ENCODE measurements around the gene STEEP1.
A peak's percentile ranks its signal among the peaks of the same experiment; 100 is the strongest.
"Not testable (repeated sequence)": the region's sequence is repeated elsewhere in the genome, so short reads cannot be mapped to it uniquely, and the experiment has no call there.

Gene STEEP1

DNA sequence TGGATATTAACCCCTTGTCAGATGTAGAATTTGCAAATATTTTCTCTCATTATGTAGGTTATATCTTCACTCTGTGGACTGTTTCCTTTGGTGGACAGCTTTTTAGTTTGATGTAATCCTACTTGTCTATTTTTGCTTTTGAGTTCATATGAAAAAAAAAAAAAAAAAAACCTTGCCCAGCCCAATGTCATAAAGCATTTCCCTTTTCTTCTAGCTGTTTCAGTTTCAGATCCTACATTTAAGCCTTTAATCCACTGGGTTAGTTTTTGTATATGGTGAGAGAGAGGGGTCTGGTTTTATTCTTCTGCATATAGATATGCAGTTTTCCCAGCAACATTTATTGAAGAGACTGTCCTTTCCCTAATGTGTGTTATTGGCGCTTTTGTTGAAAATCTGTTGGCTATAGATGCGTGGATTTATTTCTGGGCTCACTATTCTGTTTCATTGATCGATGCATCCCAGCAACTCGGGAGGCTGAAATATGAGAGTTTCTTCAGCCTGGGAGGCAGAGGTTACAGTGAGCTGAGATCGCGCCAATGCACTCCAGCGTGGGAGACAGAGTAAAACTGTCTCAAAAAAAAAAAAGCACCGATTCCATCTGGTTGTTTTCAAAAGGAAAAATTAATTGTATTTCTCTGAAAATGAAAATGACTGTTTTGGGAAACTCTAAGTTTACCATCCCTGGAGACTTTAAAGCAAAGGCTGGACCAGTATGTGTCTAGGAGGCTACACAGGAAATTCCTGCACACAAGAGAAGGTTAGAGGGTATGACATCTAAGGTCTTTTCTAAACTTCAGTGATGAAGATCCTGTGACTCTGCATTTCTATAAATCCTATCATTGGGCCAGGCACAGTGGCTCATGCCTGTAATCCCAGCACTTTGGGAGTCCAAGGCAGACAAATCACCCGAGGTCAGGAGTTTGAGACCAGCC is 35.6 kb downstream of the STEEP1 start:
- no peak for DNase-seq

DNA sequence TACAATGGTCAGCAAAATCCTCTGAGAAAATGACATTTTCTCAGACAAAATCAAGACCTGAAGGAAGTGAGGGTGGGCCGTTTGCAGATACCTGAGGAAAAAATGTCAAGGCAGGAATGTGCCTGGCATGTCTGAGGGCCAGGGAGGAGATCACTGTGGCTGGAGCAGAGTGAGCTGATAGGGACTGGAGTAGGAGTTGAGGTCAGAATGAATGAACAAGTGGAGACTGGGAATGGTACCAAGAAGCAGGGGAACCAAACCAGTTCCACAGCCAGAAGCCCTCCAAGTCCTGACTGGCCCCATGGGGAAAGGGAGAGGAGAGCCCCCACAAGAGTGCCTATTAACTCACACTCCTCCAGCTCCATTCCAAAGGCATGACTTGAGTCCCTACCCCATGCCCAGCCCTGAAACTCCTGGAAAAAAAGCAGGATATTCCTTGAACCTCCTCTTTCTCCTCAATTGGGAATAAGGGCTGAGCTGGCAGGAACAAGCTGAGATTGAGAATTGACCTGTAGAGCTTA is 41.5 kb downstream of the STEEP1 start:
- no peak for DNase-seq

DNA sequence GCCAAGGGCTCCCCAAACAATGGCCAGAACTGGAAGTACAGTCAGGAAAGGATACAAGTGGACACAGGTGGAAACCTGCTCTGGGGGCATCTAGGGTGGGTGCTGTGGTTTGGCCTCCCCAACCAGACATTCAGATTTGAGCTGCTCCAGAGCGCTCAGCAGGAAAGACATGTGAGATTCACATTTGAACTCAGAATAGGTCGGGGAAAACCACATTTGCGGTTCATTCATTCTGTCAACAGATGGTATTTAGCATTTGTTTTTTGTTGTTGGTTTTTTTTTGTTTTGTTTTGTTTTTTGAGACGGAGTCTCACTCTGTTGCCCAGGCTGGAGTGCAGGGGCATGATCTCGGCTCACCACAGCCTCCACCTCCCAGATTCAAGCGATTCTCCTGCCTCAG is 44.0 kb downstream of the STEEP1 start:
- DNase-seq: no peak

DNA sequence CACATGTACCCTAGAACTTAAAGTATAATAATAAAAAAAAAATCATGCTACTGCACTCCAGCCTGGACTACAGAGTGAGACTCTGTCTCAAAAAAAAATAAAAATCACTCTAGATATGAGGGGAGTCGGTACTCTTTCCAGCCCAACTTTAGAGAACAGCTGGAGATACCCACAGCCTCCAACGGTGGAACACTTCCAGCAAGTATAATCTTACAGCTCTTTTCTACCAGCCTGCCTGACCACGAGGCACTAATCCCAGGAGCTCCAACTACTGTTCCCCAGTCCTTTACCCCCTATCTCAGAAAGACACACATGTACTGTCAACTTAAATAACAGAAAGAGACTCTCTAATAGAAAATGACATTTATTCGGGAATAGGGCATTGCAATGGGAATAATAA is 46.8 kb downstream of the STEEP1 start:
- no peak for DNase-seq

DNA sequence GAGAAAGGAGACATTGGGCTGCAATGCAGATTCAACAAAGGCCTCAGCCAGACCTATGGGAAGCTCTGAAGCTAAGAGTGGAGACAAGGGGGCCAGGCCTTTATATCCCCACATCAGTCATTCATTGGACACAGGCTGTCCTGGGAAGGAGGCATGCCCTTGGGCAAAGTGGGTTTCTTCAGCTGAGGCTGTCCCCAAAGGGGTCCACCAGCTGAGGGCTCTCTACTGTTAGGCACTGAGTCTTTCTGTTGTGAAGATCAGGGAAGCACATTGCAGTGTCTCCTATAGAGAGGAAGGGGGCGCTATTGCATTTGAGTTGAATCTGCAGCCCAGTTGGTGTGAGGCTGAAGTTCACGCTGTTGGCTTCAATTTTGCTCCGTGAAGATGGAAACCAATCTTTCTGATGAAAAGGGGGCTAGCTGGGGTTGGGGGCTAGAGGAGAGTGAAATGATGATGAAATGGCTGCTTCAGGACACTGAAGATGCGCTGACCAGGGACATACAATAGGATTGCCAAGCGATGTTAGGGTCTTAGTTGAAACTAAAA is 49.0 kb downstream of the STEEP1 start:
- DNase-seq: no peak

DNA sequence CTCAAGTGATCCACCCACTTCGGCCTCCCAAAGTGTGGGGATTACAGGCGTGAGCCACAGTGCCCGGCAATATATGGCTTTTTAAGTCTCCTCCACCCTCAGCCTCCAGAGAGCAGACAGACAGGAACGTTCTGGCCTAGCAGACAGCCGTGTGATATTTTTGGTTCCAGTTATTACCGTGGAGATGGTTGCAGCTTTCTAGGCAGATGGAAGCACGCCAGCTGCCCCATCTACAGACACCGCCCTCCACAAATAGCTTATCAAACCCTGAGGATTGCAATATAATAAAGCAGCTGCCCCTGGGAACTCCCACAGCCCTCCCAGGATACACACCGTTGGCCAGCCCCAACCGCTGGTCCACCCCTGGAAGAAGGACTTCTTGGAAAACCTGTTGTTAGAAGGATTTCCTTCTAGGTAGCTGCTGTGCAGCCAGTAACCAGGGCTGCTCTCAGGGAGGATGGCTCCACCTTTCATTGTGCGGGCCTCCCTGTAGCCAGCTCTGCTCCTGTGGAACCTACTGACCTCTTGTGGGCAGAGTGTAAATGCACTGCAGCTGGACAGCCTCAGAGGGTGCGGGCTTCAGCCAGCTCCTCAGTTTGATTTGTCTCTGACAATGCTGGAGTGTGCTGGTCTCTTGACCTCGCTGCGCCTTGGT is 52.9 kb downstream of the STEEP1 start:
- DNase-seq: no peak

DNA sequence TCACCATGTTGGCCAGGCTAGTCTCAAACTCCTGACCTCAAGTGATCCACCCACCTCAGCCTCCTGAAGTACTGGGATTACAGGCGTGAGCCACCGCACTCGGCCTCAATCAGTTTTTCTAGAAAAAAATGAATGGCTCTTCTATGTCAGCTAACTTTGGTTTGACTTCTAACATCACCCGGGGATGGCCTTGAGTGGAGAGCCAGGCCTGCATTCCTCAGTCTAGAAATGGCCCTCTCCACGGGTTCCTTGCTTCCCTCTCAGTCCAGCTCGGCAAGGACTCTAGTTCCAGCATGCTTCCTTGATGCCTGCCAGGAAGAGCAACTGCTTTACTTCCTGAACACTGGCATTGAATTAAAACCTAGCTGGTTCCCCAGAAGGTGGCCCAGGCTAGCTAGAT is 58.0 kb downstream of the STEEP1 start:
- no peak for DNase-seq

DNA sequence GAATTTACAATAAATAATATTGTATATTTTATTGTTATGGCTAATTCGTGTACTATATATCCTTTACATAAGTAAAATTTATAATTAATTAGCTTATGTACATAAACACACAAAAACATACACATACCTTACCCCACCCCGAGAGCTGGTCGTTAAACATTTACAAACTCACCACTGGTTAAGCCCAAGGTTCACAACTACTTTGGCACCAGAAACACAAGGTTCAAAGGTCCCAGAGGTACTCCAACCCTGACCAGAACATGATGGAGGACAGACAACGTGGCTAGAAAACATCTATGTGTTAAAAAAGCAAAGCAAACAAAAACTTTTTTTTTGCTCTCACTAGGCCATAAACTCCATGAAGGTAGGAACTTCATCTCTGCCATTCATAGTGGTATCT is 59.3 kb downstream of the STEEP1 start:
- no peak for DNase-seq

DNA sequence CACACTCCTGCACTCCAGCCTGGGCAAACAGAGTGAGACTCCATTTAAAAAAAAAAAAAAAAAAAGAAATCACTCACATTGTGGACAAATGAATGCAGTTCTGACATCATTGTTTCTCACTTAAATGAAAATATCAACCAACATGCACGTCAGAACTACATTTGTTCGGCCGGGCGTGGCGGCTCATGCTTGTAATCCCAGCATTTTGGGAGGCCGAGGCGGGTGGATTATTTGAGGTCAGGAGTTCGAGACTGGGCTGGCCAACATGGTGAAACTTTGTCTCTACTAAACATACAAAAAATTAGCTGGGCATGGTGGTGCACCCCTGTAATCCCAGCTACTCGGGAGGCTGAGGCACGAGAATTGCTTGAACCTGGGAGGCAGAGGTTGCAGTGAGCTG is 60.1 kb downstream of the STEEP1 start:
- DNase-seq: not testable (repeated sequence)

DNA sequence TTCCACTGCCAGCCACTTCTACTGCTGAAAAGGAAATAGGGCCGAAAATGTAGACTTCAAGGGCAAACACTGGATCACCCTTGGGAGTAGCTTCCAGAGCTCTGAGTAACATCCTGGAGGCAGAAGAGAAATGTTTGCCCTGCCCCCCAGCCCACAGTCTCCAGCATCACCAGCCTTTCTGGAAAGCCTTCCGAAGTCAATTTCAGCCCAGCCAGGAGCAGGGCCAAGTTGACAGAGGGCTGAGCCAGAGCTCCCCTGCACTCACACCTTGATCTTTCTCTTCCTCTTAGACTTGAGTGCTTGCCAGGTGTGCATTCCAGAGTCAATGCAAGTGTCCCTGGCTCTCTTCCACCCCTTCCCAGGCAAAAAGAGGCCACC is 61.7 kb downstream of the STEEP1 start:
- DNase-seq: no peak

DNA sequence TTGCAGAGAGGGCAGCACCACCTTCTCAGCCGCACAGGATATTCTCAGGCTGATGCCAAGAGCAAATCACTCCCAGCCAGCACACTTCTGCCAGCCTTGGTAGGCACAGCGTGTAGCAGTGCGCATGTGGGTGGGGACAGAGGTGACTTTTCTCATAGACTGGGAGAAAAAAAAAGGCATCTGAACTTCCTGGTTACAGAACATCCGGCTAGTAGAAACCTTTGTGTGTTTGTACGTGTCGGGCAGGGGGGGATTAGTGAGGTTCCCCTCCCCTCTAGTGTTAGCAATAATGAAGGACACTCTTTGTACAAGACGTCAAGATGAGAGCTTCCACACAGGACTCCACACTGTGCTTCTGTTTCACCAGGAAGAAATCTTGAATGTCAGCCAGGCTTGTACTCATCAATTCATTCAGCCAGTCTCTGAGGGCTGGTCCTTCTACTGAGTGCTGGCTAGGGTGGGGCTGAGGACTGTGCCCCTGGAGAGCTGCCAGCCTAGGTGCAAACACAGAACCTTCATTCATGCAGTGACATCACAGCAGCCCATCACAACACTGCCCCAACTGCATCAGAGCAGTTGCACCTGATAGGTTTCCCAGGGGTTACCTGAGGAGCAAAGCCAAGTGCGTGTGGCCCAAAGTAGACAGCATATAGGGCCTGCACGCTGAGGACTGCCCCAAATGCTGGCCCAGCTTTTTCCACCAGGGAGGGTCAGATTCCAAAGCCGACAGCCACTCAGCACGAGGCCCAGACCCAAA is 62.3 kb downstream of the STEEP1 start:
- DNase-seq: no peak

DNA sequence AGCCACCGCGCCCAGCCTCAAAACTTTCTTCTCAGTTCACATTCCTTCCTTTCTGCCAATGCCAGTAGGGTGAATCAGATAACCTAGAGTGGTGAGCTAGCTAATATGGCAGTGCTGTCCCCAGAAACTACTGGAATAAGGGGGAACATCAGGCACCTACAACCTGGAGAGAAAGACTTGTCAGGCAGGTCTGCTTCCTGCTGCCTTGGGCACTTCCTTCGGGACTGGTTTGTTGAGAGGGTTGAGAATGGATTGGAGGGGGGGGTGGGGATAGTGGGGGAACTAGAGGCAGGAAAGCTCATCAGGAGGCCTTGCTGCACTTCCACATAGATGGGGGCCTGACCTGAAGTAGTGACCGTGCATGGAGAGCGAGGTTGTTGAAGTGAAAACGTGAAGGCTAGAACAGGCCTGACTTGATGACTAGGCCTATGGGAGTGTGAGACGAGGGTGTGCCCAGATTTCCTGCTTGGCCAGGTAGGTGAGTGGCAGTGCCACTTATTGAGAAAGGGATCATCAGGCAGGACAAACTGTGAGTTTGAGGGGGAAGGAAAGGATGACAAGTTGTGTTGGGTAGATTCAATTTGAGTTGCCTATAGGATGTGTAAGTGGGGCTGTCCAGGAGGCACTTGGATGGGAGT is 63.6 kb downstream of the STEEP1 start:
- no peak for DNase-seq

DNA sequence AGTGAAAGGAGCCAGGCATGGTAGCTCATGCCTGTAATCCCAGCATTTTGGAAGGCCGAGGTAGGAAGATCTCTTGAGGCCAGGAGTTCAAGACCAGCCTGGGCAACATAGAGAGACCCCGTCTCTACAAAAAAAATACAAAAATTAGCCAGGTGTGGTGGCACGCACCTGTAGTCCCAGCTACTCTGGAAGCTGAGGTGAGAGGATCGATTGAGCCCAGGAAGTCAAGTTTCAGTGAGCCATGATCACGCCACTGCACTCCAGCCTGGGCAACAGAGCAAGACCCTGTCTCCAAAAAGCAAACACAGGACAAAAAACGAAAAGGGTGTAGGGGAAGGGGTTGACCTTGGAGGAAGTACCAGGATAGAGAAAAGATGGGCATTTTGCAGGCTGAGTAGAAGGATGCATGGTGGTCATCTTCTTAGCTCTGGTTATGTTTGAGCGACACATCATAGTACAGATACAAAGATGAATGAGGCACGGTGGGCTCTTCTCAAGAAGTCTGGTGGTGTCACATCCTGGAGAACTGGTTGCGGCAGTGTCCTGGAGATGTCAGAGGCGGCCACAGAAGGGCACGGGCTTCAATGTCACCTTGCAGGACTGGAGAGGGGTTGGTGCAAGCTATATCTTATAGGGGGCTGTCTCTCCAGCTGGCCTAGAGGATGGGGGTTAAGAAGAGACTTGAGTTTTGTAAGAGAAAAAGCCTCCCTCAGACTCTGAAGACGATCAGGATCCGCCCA is 65.0 kb downstream of the STEEP1 start:
- DNase-seq: no peak

DNA sequence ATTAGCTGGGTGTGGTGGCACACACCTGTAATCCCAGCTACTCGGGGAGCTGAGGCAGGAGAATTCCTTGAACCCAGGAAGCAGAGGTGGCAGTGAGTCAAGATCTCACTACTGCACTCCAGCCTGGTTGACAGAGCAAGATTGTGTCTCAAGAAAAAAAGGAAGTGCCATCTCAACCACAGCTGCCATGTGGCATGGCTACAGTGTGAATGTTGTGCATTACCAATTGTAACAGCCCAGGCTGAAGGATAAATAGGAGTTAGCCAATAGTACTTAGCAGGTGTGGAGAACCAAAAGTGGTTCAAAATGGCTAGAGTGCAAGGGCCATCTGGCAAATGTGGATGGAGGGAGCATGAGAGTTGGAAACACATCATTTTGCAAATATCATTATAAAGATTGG is 68.0 kb downstream of the STEEP1 start:
- no peak for DNase-seq

DNA sequence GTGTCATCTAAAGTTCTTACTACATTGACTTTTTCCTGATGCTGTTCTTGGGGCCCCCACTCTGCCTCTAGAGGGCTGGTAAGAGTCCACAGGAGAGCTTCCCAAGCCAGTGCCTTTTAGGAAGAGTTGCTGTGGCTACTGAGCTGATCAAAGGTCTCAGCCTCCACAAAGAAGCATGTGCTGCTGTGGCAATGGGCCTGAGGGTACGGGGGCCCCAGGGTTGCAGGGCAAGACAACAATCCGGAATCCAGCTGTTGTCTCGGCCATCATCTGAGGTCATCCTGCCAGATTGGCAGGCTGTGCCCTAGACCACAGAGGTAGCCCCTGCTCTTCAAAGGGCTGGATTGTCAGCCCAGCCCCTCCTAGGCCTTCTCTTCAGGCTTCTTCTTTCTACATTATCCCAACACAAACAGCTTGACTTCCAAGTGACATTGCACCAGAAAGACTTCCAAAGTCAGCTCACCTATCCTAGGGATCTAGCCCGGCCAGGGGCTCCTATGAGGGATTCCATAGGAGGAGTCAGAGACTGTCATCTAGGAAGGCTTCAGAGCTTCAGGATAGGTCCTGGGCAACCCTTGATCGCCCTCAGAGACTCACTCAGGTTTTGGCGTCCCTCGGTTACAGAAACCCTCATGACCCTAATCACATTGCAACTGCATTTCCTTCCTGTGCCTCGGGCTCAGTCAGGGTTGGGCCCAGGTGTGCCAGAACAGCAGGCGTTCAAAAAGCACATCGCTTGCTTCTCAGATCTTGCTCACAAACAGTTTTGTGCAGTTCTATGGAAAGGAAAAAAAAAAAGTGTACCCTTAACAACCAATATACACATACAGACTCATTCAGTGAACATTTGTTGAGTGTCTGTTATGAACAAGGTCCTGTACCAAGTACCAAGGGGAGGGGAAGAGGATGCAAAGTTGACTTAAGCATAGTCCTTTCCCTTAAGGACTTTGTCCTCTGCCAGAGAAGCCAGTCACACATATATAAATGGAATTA is 69.2 kb downstream of the STEEP1 start:
- DNase-seq: no peak

DNA sequence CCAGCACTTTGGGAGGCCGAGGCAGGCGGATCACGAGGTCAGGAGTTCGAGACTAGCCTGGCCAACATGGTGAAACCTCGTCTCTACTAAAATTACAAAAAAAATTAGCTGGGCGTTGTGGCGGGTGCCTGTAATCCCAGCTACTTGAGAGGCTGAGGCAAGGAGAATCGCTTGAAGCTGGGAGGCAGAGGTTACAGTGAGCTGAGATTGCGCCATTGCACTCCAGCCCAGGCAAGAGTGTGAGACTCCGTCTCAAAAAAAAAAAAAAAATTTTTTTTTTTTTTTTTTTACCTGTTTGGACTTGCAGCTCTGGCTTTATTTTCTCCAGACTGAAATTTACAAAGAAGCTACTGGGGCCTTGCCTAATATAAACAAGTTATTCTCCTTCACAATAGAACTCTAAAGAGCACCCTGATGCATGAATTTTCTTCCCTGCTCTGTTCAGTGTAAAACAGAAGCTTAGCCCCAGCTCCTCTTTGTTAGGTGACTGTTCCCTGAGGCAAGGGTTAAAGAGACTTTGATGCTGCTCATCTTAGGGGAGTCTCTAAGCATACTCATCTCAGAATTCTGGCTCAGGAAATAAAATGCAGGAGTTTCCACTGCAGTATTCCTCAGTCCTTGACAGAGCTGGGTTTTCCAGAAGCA is 71.2 kb downstream of the STEEP1 start:
- not testable (repeated sequence) for DNase-seq

DNA sequence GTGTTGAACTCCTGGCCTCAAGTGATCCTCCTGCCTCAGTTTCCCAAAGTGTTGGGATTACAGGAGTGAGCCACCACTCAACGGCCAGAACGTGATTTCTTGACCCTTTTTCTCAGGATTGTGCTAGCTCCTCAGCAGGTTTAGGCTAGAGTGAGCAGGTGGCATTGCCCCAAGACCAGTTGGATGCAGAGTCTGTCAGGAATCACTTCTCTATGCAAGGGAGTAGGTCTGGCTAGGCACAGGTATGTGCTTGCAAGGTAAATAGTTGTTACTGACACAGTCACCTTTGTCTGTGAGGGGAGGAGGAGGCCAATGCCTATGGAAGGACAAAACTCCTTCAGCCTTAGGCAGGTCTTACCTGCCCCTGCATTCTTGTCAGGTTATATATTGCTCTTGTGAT is 72.7 kb downstream of the STEEP1 start:
- DNase-seq: no peak

DNA sequence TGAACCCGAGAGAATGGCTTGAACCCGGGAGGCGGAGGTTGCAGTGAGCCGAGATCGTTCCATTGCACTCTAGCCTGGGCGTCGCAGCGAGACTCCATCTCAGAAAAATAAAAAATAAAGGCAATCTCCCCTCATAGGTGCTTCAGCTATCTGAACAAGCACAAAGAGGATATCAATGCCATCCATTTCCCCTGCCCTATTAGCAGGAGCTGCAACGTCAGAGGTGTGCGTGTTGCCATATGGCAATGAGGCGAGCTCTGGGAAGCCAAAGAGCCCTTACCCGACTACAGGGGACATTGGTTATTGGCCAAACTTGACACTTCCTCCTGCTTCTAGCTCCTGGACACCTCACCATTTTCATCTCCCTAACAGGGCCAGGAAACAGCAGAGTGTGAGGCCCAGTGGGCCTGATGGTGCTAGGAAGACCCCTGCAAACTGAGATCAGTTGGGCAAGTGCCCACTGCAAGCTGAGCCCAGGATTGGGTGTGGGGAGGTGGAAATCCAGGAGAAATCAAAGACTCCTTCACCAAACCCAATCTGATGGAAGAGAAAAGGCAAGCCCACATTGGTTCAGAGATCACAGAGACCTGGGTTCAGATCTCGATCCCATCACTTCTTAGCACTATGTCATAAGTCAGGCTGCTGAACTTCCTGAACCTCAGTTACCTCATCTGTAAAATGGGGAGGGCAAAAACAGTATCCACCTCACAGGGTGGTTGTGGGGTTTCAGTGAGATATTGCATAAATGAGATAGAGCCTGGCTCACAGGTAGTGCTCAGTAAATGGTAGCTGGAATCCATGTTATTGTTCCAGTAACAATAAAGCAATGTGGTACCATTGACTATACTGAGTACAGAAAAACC is 75.8 kb downstream of the STEEP1 start:
- no peak for DNase-seq

DNA sequence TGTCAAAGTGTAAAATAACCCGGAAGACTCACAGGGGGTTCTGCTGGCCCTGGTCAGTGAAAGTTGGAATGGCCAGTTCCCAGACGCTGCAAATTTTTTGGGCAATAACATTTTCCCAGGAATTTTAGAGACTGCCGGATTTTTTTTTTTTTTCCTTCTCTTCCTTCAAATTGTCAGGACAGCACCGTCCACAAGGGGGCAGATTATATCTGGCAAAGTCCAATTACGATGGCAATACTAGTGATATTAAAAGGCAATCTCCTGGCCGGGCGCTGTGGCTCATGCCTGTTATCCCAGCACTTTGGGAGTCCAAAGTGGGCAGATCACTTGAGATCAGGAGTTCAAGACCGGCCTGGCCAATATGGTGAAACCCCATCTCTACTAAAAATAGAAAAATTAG is 76.5 kb downstream of the STEEP1 start:
- peak; percentile 26 for DNase-seq

Measured in T-helper 9 cell (primary cell).